ENCODE results near the gene BMP8B. TPM values are rescaled to one million over a fixed set of nuclear protein-coding genes. Genes with fewer than 3 reads are reported as not detected.

Gene BMP8B
- total RNA-seq, 1 donor from 2014 or later = 1.4 TPM

GRCh38 chr1:39752703-39753102 is 36.0 kb downstream of the BMP8B start:
- Mint-ChIP-seq H3K27me3 (no peaks in the 10 kb centered on the region), H3K36me3 (ENCODE audit: low read depth) (peaks cover 97% of the 10 kb centered on the region), H3K9me3 (no peaks in the 10 kb centered on the region), H3K4me1 (no peaks in the 10 kb centered on the region), H3K4me3 (no peak overlapping the region), H3K27ac (no peak overlapping the region)
- DNase-seq (no peak), ATAC-seq (ENCODE audit: low read depth) (no peak)
- ChIA-PET CTCF (no interaction called here), POLR2A (interaction anchor here (0.7 kb wide), 1 partner anchor 14 kb away, joined by 4 read pairs; the partner anchor contains the start of gene PPIE)
- TF ChIP-seq CTCF (IDR thresholded peaks at IDR 0.05) = no peak
- intact Hi-C loops (cut with micrococcal nuclease) = no loop called here

- ChIA-PET POLR2A (no interaction called here), CTCF (no interaction called here)
- no peak for TF ChIP-seq CTCF (IDR thresholded peaks at IDR 0.05)
- H3K4me3 Mint-ChIP-seq = no peak overlapping the region
- no peaks in the 10 kb centered on the region for H3K27me3 Mint-ChIP-seq
- intact Hi-C loops (cut with micrococcal nuclease) = no loop called here
- ATAC-seq (ENCODE audit: low read depth) = no peak
- no peaks in the 10 kb centered on the region for H3K9me3 Mint-ChIP-seq
- H3K27ac Mint-ChIP-seq = no peak overlapping the region
- H3K36me3 Mint-ChIP-seq (ENCODE audit: low read depth) = peaks cover 95% of the 10 kb centered on the region
- H3K4me1 Mint-ChIP-seq = peaks cover 3% of the 10 kb centered on the region
- DNase-seq = no peak
Measured at GRCh38 chr1:39751595-39751994, 37.1 kb downstream of the BMP8B start.

- DNase-seq (no peak), ATAC-seq (ENCODE audit: low read depth) (no peak)
- intact Hi-C loops (cut with micrococcal nuclease) = no loop called here
- H3K4me3 Mint-ChIP-seq = no peak overlapping the region
- ChIA-PET CTCF (no interaction called here), POLR2A (no interaction called here)
- no peak overlapping the region for H3K27ac Mint-ChIP-seq
- H3K4me1 Mint-ChIP-seq = peaks cover 9% of the 10 kb centered on the region
- TF ChIP-seq CTCF (IDR thresholded peaks at IDR 0.05) = no peak
- no peaks in the 10 kb centered on the region for H3K9me3 Mint-ChIP-seq
- peaks cover 86% of the 10 kb centered on the region for H3K36me3 Mint-ChIP-seq (ENCODE audit: low read depth)
- no peaks in the 10 kb centered on the region for H3K27me3 Mint-ChIP-seq
Measured at GRCh38 chr1:39745016-39745670, 43.5 kb downstream of the BMP8B start.

GRCh38 chr1:39738622-39739366 is 49.9 kb downstream of the BMP8B start, which contains the start of gene PPIE:
PPIE (plus strand) TSS chr1:39738882; CDS start chr1:39738901, 19 bp downstream.
- CTCF ChIA-PET = no interaction called here
- DNase-seq = peak; percentile 79
- H3K9me3 Mint-ChIP-seq = peaks cover 3% of the 10 kb centered on the region
- intact Hi-C loops (cut with micrococcal nuclease) = loop anchor here (1.0 kb wide), 2 partner anchors 61 to 145 kb away; partner anchors contain the start of gene TRIT1
- peak within 1 kb of the TSS; percentile 98 for H3K4me3 Mint-ChIP-seq
- TF ChIP-seq CTCF (IDR thresholded peaks at IDR 0.05) = no peak
- H3K27me3 Mint-ChIP-seq = peaks cover 15% of the 10 kb centered on the region
- ATAC-seq (ENCODE audit: low read depth) = peak; percentile 99
- POLR2A ChIA-PET = interaction anchor here (0.5 to 2.0 kb wide), 29 partner anchors 9 to 1066 kb away, joined by 3 to 26 read pairs (median 4); partner anchors contain the start of genes BMP8B, HPCAL4, PABPC4 and ZNF684
- peaks cover 23% of the 10 kb centered on the region for H3K4me1 Mint-ChIP-seq
- peaks cover 45% of the 10 kb centered on the region for H3K36me3 Mint-ChIP-seq (ENCODE audit: low read depth)
- H3K27ac Mint-ChIP-seq = peak within 1 kb of the TSS; percentile 88
